Testis (tissue), 2 donors: ENCODE data around the gene LIN7B.

Experiments
- CTCF ChIP-seq, 3 experiments: fragments of 450-650 bp in 2 of 3; fragments of 200-600 bp in 1 of 3; sonication (generic) in 1 of 3; IDR thresholded peaks; one replicate each; pipeline ENCODE4 v1.5.1; 2016 to 2019; ENCODE audit warnings: antibody characterized with exemption in 3 of 3, mild to moderate bottlenecking in 2 of 3, moderate library complexity in 1 of 3
- POLR2A ChIP-seq: fragments of 450-650 bp; IDR thresholded peaks from one replicate; pipeline ENCODE4 v1.6.1; 2017; ENCODE audit warnings: antibody characterized with exemption, mild to moderate bottlenecking, moderate library complexity

DNA sequence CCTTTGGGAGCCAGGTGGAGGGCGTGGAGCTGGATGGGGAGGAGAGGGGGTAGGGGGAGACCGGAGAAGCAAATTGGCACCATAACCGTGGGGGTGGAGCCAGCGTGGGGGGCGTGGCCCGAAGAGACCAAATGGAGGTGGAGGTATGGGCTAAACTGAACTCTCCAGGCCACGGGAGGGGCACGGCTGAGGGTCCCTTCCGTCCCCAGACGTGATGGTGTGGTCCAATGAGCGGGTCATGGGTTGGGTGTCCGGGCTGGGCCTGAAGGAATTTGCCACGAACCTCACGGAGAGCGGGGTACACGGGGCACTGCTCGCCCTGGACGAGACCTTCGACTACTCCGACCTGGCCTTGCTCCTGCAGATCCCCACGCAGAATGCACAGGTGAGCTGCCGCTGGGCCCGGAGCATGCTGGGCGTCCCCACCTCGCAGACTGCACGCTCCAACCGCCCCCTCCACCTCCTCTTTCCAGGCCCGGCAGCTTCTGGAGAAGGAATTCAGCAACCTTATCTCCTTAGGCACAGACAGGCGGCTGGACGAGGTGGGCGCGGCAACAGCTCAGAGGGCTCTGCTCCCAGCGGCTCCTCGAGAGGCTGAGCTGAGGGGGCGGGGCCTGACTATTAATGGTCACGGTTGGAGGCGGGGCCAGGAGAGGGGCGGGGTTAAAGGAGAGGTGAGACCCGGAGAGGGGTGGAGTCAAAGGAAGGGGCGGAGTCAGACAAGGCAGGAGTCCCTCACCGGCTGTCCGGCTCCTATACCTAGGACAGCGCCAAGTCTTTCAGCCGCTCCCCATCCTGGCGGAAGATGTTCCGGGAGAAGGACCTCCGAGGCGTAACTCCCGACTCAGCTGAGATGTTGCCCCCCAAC, 34.8 kb downstream of the LIN7B start:
- TF ChIP-seq CTCF (IDR thresholded peaks at IDR 0.05): no peak
- peak; percentile 24 for TF ChIP-seq POLR2A
